Endothelial cell of umbilical vein (primary cell): ENCODE results near the gene CCL1. TPM values are rescaled to one million over a fixed set of nuclear protein-coding genes. Genes with fewer than 3 reads are reported as not detected.

ENCODE experiments used
- BruUV-seq: library from RNA; stranded (reverse); fragments of 400-500 nt; replicated peaks from 2 replicates; lab custom pipeline; 2021; lab: Mats Ljungman, UMichigan
- CTCF ChIA-PET: fragments of 300-600, 350-600 bp; sonication (Branson Sonifier 250); formaldehyde crosslinking; loops from one replicate; lab custom pipeline; 2021; ENCODE audit warnings: antibody characterized with exemption, inconsistent platforms; lab: Charles Lee
- POLR2A ChIA-PET: fragments of 300-600, 350-600 bp; sonication (Branson Sonifier 250); formaldehyde crosslinking; loops from one replicate; lab custom pipeline; 2021; ENCODE audit warnings: antibody characterized with exemption, inconsistent platforms; lab: Charles Lee
- DNase-seq: peaks from one replicate; pipeline ENCODE4 v3.0.0-alpha.2; 2011; ENCODE audit warnings: low read depth, low spot score
- FAIRE-seq: peaks from 2 replicates; lab custom pipeline; 2011; peaks lifted over from hg19 to GRCh38; lab: Jason Lieb, UNC
- H2AFZ ChIP-seq: 2 replicates; pipeline ENCODE4 v1.6.0; 2012; ENCODE audit warnings: low read depth, low read length, control low read depth, inconsistent platforms
- H3K27ac ChIP-seq: 2 replicates; pipeline ENCODE4 v1.5.1; 2011; ENCODE audit warnings: low read depth, mild to moderate bottlenecking, control low read depth, low read length, moderate library complexity; ENCODE audit not compliant: insufficient read depth
- H3K27me3 ChIP-seq, 2 experiments: 2 replicates each; pipeline versions ENCODE4 v1.6.0 to v1.6.1; 2011; ENCODE audit warnings: low read length in 2 of 2, mixed read lengths in 1 of 2; ENCODE audit not compliant: control insufficient read depth in 2 of 2, insufficient read depth in 2 of 2
- H3K36me3 ChIP-seq, 2 experiments: 2 replicates in 1 of 2; 3 replicates in 1 of 2; pipeline ENCODE4 v1.5.1; 2011; ENCODE audit warnings: low read length in 2 of 2, mild to moderate bottlenecking in 1 of 2, moderate library complexity in 1 of 2; ENCODE audit not compliant: control insufficient read depth in 2 of 2, insufficient read depth in 2 of 2; ENCODE audit errors: extremely low read depth in 1 of 2
- H3K4me1 ChIP-seq: 3 replicates; pipeline ENCODE4 v1.5.1; 2011; ENCODE audit warnings: mild to moderate bottlenecking, low read length; ENCODE audit not compliant: control insufficient read depth, insufficient read depth; ENCODE audit errors: extremely low read depth
- H3K4me2 ChIP-seq: 2 replicates; pipeline ENCODE4 v1.6.1; 2011; ENCODE audit warnings: low read length, control low read depth, mixed read lengths; ENCODE audit not compliant: insufficient read depth
- H3K4me3 ChIP-seq, 3 experiments: fragments of 200-600 bp in 1 of 3; sonication (generic), shearing (Covaris generic) in 1 of 3; replicated peaks in 1 of 3; 2 replicates each; pipeline ENCODE4 v1.5.1; 2011 to 2016; ENCODE audit warnings: control low read depth in 3 of 3, low read length in 3 of 3, mild to moderate bottlenecking in 2 of 3, inconsistent platforms in 1 of 3, low read depth in 1 of 3, moderate library complexity in 1 of 3; ENCODE audit not compliant: insufficient read depth in 1 of 3
- H3K79me2 ChIP-seq: 2 replicates; pipeline ENCODE4 v1.6.0; 2012; ENCODE audit warnings: low read length, inconsistent platforms; ENCODE audit not compliant: control insufficient read depth, insufficient read depth
- H3K9ac ChIP-seq: replicated peaks from 2 replicates; pipeline ENCODE3; 2011; ENCODE audit warnings: low read length, control low read depth; ENCODE audit not compliant: insufficient read depth; ENCODE audit errors: extremely low read depth
- H3K9me1 ChIP-seq: replicated peaks from 3 replicates; pipeline ENCODE4 v1.6.0; 2011; ENCODE audit warnings: mild to moderate bottlenecking, low read length; ENCODE audit not compliant: control insufficient read depth, insufficient read depth; ENCODE audit errors: extremely low read depth
- H3K9me3 ChIP-seq: replicated peaks from 2 replicates; pipeline ENCODE4 v1.5.1; 2012; ENCODE audit warnings: low read length, inconsistent platforms; ENCODE audit not compliant: control insufficient read depth, insufficient read depth
- H4K20me1 ChIP-seq: replicated peaks from 2 replicates; pipeline ENCODE3; 2011; ENCODE audit warnings: mild to moderate bottlenecking, low read length; ENCODE audit not compliant: control insufficient read depth, insufficient read depth; ENCODE audit errors: extremely low read depth
- EZH2 ChIP-seq: IDR thresholded peaks from 2 replicates; pipeline ENCODE4 v1.6.1; 2012; ENCODE audit warnings: borderline replicate concordance, low read depth, mild to moderate bottlenecking, moderate library complexity, low read length, inconsistent platforms; ENCODE audit not compliant: severe bottlenecking
- FOS ChIP-seq: IDR thresholded peaks from 2 replicates; pipeline ENCODE4 v1.6.1; 2011; ENCODE audit warnings: mild to moderate bottlenecking, low read length, moderate library complexity, borderline replicate concordance; ENCODE audit not compliant: insufficient read depth
- GATA2 ChIP-seq: IDR thresholded peaks from 2 replicates; pipeline ENCODE4 v1.7.0; 2011; ENCODE audit warnings: low read depth, mild to moderate bottlenecking, moderate library complexity, mixed read lengths, low read length; ENCODE audit not compliant: insufficient read length, insufficient read depth
- JUN ChIP-seq: IDR thresholded peaks from 2 replicates; pipeline ENCODE4 v1.6.1; 2011; ENCODE audit warnings: borderline replicate concordance, low read depth; ENCODE audit not compliant: insufficient read length, insufficient read depth
- MYC ChIP-seq: IDR thresholded peaks from one replicate; pipeline ENCODE4 v1.6.1; 2011; ENCODE audit warnings: mild to moderate bottlenecking, low read depth, low read length
- POLR2A ChIP-seq: IDR thresholded peaks from 2 replicates; pipeline ENCODE4 v1.6.1; 2012; ENCODE audit warnings: low read depth, mild to moderate bottlenecking, control low read depth, low read length
- POLR2AphosphoS5 ChIP-seq: IDR thresholded peaks from 2 replicates; pipeline ENCODE4 v1.6.1; 2012; ENCODE audit warnings: low read depth, mild to moderate bottlenecking, control low read depth, low read length, moderate library complexity; ENCODE audit not compliant: insufficient read depth
- dilution Hi-C: fragments of 300-500 bp; cut with MboI; formaldehyde crosslinking; loops from one replicate; pipeline ENCODE4 v1.15.0; 2019; ENCODE audit warnings: low sequenced_read_pairs; ENCODE audit not compliant: extremely low pct_ligation_motif_present
- intact Hi-C: fragments of 100-400 bp; cut with micrococcal nuclease; formaldehyde crosslinking; loops from one replicate; pipeline ENCODE4 v1.10.0; 2022
- polyA plus RNA-seq, 4 experiments: library from polyadenylated mRNA; depleted of rRNA in 3 of 4; stranded (reverse) in 3 of 4; unstranded in 1 of 4; fragments of >200 nt; gene quantifications; 2 replicates each; pipeline versions ENCODE4 v1.2.1 to v1.2.3, GENCODE V29; 2011 to 2012; ENCODE audit warnings: missing spikeins in 1 of 4
- total RNA-seq: library from RNA; stranded (reverse); gene quantifications from 2 replicates; pipeline ENCODE4 v1.2.3, GENCODE V29; 2021
- TF ChIP-seq, protein P1 (sequence below), 2 donors: IDR thresholded peaks; 1 replicate in 1 of 2; 2 replicates in 1 of 2; pipeline ENCODE4 v1.5.1; 2011; ENCODE audit warnings: low read length in 2 of 2, mild to moderate bottlenecking in 2 of 2, moderate library complexity in 2 of 2, control low read depth in 1 of 2, inconsistent platforms in 1 of 2, low read depth in 1 of 2; ENCODE audit not compliant: insufficient read depth in 1 of 2; ENCODE audit errors: extremely low read depth in 1 of 2
- TF ChIP-seq, protein P2 (sequence below): IDR thresholded peaks from 2 replicates; pipeline ENCODE4 v1.6.1; 2011; ENCODE audit not compliant: insufficient read depth, insufficient read length

The CCL1 gene
- total and polyA plus RNA-seq, 2 donors (not counting 3 experiments of a cell fraction or from before 2014, with no cell fraction given), result not detected

DNA sequence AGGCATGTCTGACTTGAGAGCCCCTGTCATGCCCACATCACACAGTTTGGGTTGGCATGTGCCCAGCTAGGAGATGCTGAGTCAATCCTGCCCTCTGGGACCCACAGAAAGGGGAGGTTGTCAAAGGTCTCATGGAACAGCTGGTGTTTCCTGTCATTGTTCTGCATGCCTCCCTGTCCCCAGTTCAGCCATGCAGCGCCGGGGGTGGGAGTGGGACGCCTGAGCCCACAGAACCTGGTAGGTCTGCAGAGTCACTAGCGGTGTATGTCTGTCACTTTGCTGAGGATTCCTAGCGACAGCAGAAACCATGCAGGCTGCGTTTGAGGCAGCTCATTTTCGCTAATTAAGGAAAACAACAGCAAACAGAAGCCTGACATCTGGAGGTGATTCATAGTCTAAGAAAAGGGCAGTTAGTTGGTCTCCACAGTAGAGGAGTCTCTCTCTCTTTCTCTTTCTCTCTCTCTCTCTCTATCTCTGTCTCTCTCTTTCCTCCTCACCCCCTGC is 19.6 kb upstream of the CCL1 start:
- Histone ChIP-seq H3K79me2 (no peaks in the 10 kb centered on the region), H3K36me3 (no peaks in the 10 kb centered on the region), H3K4me2 (peak overlapping the region; percentile 54), H3K9me1 (no peaks in the 10 kb centered on the region), H3K27ac (peak overlapping the region; percentile 79), H3K4me3 (no peak overlapping the region), H3K27me3 (no peaks in the 10 kb centered on the region), H3K9me3 (no peaks in the 10 kb centered on the region), H4K20me1 (no peaks in the 10 kb centered on the region), H2AFZ (peak overlapping the region; percentile 7), H3K4me1 (peaks cover 43% of the 10 kb centered on the region), H3K9ac (peak overlapping the region; percentile 22)
- DNase-seq (peak; percentile 94), FAIRE-seq (peak; percentile 90)
- CTCF ChIA-PET, result interaction anchor here (0.6 to 4.9 kb wide), 10 partner anchors 9 to 211 kb away, joined by 3 to 45 read pairs (median 4); no protein-coding TSS in a partner anchor
- intact Hi-C loops, result loop anchor here (1.0 to 2.0 kb wide), 2 partner anchors 128 to 140 kb away; no protein-coding TSS in a partner anchor
- TF ChIP-seq, protein P1, sequence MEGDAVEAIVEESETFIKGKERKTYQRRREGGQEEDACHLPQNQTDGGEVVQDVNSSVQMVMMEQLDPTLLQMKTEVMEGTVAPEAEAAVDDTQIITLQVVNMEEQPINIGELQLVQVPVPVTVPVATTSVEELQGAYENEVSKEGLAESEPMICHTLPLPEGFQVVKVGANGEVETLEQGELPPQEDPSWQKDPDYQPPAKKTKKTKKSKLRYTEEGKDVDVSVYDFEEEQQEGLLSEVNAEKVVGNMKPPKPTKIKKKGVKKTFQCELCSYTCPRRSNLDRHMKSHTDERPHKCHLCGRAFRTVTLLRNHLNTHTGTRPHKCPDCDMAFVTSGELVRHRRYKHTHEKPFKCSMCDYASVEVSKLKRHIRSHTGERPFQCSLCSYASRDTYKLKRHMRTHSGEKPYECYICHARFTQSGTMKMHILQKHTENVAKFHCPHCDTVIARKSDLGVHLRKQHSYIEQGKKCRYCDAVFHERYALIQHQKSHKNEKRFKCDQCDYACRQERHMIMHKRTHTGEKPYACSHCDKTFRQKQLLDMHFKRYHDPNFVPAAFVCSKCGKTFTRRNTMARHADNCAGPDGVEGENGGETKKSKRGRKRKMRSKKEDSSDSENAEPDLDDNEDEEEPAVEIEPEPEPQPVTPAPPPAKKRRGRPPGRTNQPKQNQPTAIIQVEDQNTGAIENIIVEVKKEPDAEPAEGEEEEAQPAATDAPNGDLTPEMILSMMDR (IDR thresholded peaks at IDR 0.05; ENCODE audit: extremely low read depth in 1 of 2, insufficient read depth in 1 of 2, low read depth in 1 of 2, low read length in 2 of 2), result no peak
- TF ChIP-seq POLR2AphosphoS5, result peak; percentile 91
- no peak for TF ChIP-seq POLR2A
- peak; percentile 87 for TF ChIP-seq MYC
- peak; percentile 81 for TF ChIP-seq FOS
- TF ChIP-seq EZH2, result no peak
- TF ChIP-seq JUN, result peak; percentile 65
- TF ChIP-seq, protein P2, sequence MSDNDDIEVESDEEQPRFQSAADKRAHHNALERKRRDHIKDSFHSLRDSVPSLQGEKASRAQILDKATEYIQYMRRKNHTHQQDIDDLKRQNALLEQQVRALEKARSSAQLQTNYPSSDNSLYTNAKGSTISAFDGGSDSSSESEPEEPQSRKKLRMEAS, result peak; percentile 11
- no peak for TF ChIP-seq GATA2
- BruUV-seq, result no TSS peak
- dilution Hi-C loops, result no loop called here
- POLR2A ChIA-PET, result interaction anchor here (1.2 kb wide), 1 partner anchor 205 kb away, joined by 3 read pairs; no protein-coding TSS in a partner anchor
